NK-92 treated with Interleukin-12 subunit alpha and Interleukin-12 subunit beta, amount 100 ng/mL, for 24 hours (cell line): ENCODE data around the gene SLC12A5.
"Not testable (repeated sequence)": the region's sequence is repeated elsewhere in the genome, so short reads cannot be mapped to it uniquely, and the experiment has no call there.

ENCODE experiments used
- DNase-seq: peaks from one replicate; lab custom pipeline; 2025; lab: John Stamatoyannopoulos, UW

SLC12A5 gene

GRCh38 chr20:46028772-46029371, at the start of gene SLC12A5:
TSS of gene SLC12A5 (plus strand) at chr20:46029215. CDS start at chr20:46029345, 130 bp downstream.
- no peak for DNase-seq

GRCh38 chr20:45981261-45981660, 47.8 kb upstream of the SLC12A5 start:
- no peak for DNase-seq

- no peak for DNase-seq
Measured at GRCh38 chr20:45983279-45983743, 45.7 kb upstream of the SLC12A5 start.

GRCh38 chr20:45985573-45985972, 43.4 kb upstream of the SLC12A5 start:
- DNase-seq: no peak

- peak; percentile 68 for DNase-seq
Measured at GRCh38 chr20:45987108-45987780, 41.8 kb upstream of the SLC12A5 start.

- not testable (repeated sequence) for DNase-seq
Measured at GRCh38 chr20:45988830-45989229, 40.2 kb upstream of the SLC12A5 start.

- no peak for DNase-seq
Measured at GRCh38 chr20:45991616-45992015, 37.4 kb upstream of the SLC12A5 start.

- DNase-seq: peak; percentile 21
Measured at GRCh38 chr20:45993197-45993951, 35.6 kb upstream of the SLC12A5 start.

- DNase-seq: no peak
Measured at GRCh38 chr20:45994761-45995493, 34.1 kb upstream of the SLC12A5 start.

- not testable (repeated sequence) for DNase-seq
Measured at GRCh38 chr20:45995495-45996097, 33.4 kb upstream of the SLC12A5 start.

GRCh38 chr20:45997187-45997586, 31.8 kb upstream of the SLC12A5 start:
- no peak for DNase-seq

GRCh38 chr20:45998337-45998736, 30.7 kb upstream of the SLC12A5 start:
- no peak for DNase-seq

- no peak for DNase-seq
Measured at GRCh38 chr20:45998761-45999160, 30.3 kb upstream of the SLC12A5 start.

GRCh38 chr20:45999557-46000261, 29.3 kb upstream of the SLC12A5 start:
- DNase-seq: no peak

- DNase-seq: no peak
Measured at GRCh38 chr20:46000262-46000996, 28.6 kb upstream of the SLC12A5 start.

GRCh38 chr20:46001498-46001897, 27.5 kb upstream of the SLC12A5 start:
- no peak for DNase-seq

- DNase-seq: no peak
Measured at GRCh38 chr20:46002008-46002407, 27.0 kb upstream of the SLC12A5 start.

GRCh38 chr20:46004187-46004586, 24.8 kb upstream of the SLC12A5 start:
- no peak for DNase-seq

- peak; percentile 60 for DNase-seq
Measured at GRCh38 chr20:46004889-46005473, 24.0 kb upstream of the SLC12A5 start.
